ENCODE measurements around the gene TAF6.

GRCh38 chr7:100157069-100157333, 37.8 kb upstream of the TAF6 start:
- TF ChIP-seq CTCF (IDR thresholded peaks at IDR 0.05) (no peak), POLR2A (IDR thresholded peaks at IDR 0.05) (no peak)
